OCI-LY1 (cell line): ENCODE measurements around the gene SPDYE16.
"Not testable (repeated sequence)": the region's sequence is repeated elsewhere in the genome, so short reads cannot be mapped to it uniquely, and the experiment has no call there.

Experiments used
- H2AFZ ChIP-seq: fragments of 200-600 bp; sonication (generic), shearing (Covaris generic); 2 replicates; pipeline ENCODE4 v1.6.0; 2014; ENCODE audit warnings: antibody characterized with exemption, mild to moderate bottlenecking, low read length
- H3F3A ChIP-seq: fragments of 200-600 bp; sonication (generic), shearing (Covaris generic); 2 replicates; pipeline ENCODE4 v1.6.0; 2014; ENCODE audit warnings: mild to moderate bottlenecking, antibody characterized with exemption, low read length, moderate library complexity; ENCODE audit not compliant: insufficient read depth
- H3K27ac ChIP-seq: fragments of 200-600 bp; sonication (generic); 2 replicates; pipeline ENCODE4 v1.5.1; 2014; ENCODE audit warnings: low read length, mixed run types, mild to moderate bottlenecking, low read depth; ENCODE audit not compliant: poor library complexity, severe bottlenecking
- H3K27me3 ChIP-seq: fragments of 200-600 bp; sonication (generic); 2 replicates; pipeline ENCODE4 v1.6.0; 2014; ENCODE audit warnings: antibody characterized with exemption, mild to moderate bottlenecking, low read length, moderate library complexity; ENCODE audit not compliant: insufficient read depth
- H3K36me3 ChIP-seq: fragments of 200-600 bp; sonication (generic); 2 replicates; pipeline ENCODE4 v1.6.1; 2014; ENCODE audit warnings: mild to moderate bottlenecking, antibody characterized with exemption, low read length, moderate library complexity, mixed read lengths; ENCODE audit not compliant: insufficient read depth
- H3K4me1 ChIP-seq: fragments of 200-600 bp; sonication (generic); 2 replicates; pipeline ENCODE4 v1.5.1; 2014; ENCODE audit warnings: mild to moderate bottlenecking, low read length, moderate library complexity; ENCODE audit not compliant: insufficient read depth, severe bottlenecking
- H3K4me2 ChIP-seq: fragments of 200-600 bp; sonication (generic), shearing (Covaris generic); 2 replicates; pipeline ENCODE4 v1.6.1; 2014; ENCODE audit warnings: low read length
- H3K4me3 ChIP-seq: fragments of 200-600 bp; sonication (generic); 2 replicates; pipeline ENCODE4 v1.5.1; 2014; ENCODE audit warnings: low read length, low read depth, mild to moderate bottlenecking, mixed read lengths; ENCODE audit not compliant: poor library complexity, severe bottlenecking
- H3K79me2 ChIP-seq: fragments of 200-600 bp; shearing (Covaris generic); 2 replicates; pipeline ENCODE4 v1.6.1; 2016; ENCODE audit warnings: mixed run types, low read length, mixed read lengths; ENCODE audit not compliant: insufficient read depth
- H3K9ac ChIP-seq: fragments of 200-600 bp; sonication (generic), shearing (Covaris generic); 2 replicates; pipeline ENCODE4 v1.6.1; 2014; ENCODE audit warnings: mild to moderate bottlenecking, low read length, mixed read lengths
- H3K9me2 ChIP-seq: fragments of 200-600 bp; sonication (generic), shearing (Covaris generic); 2 replicates; pipeline ENCODE4 v1.6.1; 2014; ENCODE audit warnings: low read depth, mild to moderate bottlenecking, low read length, mixed read lengths
- H3K9me3 ChIP-seq: fragments of 200-600 bp; shearing (Covaris generic); 2 replicates; pipeline ENCODE4 v1.6.1; 2014; ENCODE audit warnings: low read length, mixed read lengths
- H4K20me1 ChIP-seq: fragments of 200-600 bp; sonication (generic), shearing (Covaris generic); 2 replicates; pipeline ENCODE4 v1.6.0; 2016; ENCODE audit warnings: mild to moderate bottlenecking, low read length; ENCODE audit not compliant: insufficient read depth

SPDYE16 gene

GRCh38 chr7:76486618-76487017, 56.5 kb downstream of the SPDYE16 start:
- H3K27me3 ChIP-seq, H3K9ac ChIP-seq, H3K9me2 ChIP-seq, H2AFZ ChIP-seq, H3K9me3 ChIP-seq, H3K79me2 ChIP-seq, H3K4me1 ChIP-seq, H3F3A ChIP-seq, H3K4me3 ChIP-seq, H3K27ac ChIP-seq, H3K4me2 ChIP-seq, H4K20me1 ChIP-seq: not testable (repeated sequence)
- H3K36me3 ChIP-seq = peaks cover 11% of the 10 kb centered on the region; the same call in 1 of the 2 replicates

- not testable (repeated sequence) for H3K9ac ChIP-seq, H2AFZ ChIP-seq, H3F3A ChIP-seq, H4K20me1 ChIP-seq, H3K4me3 ChIP-seq, H3K79me2 ChIP-seq, H3K9me3 ChIP-seq, H3K4me2 ChIP-seq, H3K4me1 ChIP-seq, H3K27me3 ChIP-seq, H3K9me2 ChIP-seq
- peak overlapping the region; percentile 39 for H3K27ac ChIP-seq
- peaks cover 11% of the 10 kb centered on the region; the same call in 1 of the 2 replicates for H3K36me3 ChIP-seq
These were observed 57.1 kb downstream of the SPDYE16 start for GRCh38 chr7:76485822-76486610.

GRCh38 chr7:76484456-76484855, 58.6 kb downstream of the SPDYE16 start:
- not testable (repeated sequence) for H3K4me2 ChIP-seq, H3K9me2 ChIP-seq, H3K9ac ChIP-seq, H3K27ac ChIP-seq, H2AFZ ChIP-seq, H3F3A ChIP-seq, H3K4me1 ChIP-seq, H3K27me3 ChIP-seq, H3K9me3 ChIP-seq, H3K4me3 ChIP-seq, H4K20me1 ChIP-seq, H3K79me2 ChIP-seq
- H3K36me3 ChIP-seq = peaks cover 11% of the 10 kb centered on the region; the same call in 1 of the 2 replicates

DNA sequence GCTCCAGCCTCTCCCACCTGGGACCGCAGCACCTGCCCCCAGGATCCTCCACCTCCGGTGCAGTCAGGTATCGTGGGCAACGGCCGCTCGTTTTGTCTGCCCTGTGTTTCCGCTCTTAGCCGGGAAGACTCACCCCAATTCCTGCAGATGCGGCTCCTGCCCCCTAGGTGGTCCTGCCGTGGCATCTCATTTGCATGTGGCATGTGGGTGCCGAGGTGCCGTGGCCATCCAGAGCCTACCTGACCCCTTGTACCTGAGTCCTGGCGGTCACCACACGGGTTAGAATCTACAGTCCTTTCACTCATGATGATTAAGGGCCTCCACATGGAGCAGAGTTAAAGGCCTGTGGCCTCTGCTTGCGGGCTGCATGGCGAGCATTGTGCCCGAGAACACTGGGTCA, 60.0 kb downstream of the SPDYE16 start:
- H3K4me3 ChIP-seq, H3K9me2 ChIP-seq, H3K9me3 ChIP-seq, H3K4me2 ChIP-seq, H3K79me2 ChIP-seq, H3K27ac ChIP-seq, H2AFZ ChIP-seq, H3F3A ChIP-seq, H4K20me1 ChIP-seq, H3K9ac ChIP-seq, H3K27me3 ChIP-seq, H3K4me1 ChIP-seq: not testable (repeated sequence)
- H3K36me3 ChIP-seq = peaks cover 11% of the 10 kb centered on the region; the same call in 1 of the 2 replicates

GRCh38 chr7:76482660-76483059, 60.4 kb downstream of the SPDYE16 start:
- not testable (repeated sequence) for H2AFZ ChIP-seq, H3K9me2 ChIP-seq, H3K4me1 ChIP-seq, H3K79me2 ChIP-seq, H3K4me3 ChIP-seq, H3F3A ChIP-seq, H4K20me1 ChIP-seq, H3K9me3 ChIP-seq, H3K4me2 ChIP-seq, H3K27ac ChIP-seq, H3K27me3 ChIP-seq, H3K9ac ChIP-seq
- H3K36me3 ChIP-seq = peaks cover 11% of the 10 kb centered on the region; the same call in 1 of the 2 replicates
